NCI-H748 (cell line): Measurements from ENCODE around the gene SGK2.
A peak's percentile ranks its signal among the peaks of the same experiment; 100 is the strongest.

Experiments
- DNase-seq: peaks from one replicate; lab custom pipeline; 2025; ENCODE audit not compliant: unreplicated experiment; lab: John Stamatoyannopoulos, UW

The SGK2 gene

DNA sequence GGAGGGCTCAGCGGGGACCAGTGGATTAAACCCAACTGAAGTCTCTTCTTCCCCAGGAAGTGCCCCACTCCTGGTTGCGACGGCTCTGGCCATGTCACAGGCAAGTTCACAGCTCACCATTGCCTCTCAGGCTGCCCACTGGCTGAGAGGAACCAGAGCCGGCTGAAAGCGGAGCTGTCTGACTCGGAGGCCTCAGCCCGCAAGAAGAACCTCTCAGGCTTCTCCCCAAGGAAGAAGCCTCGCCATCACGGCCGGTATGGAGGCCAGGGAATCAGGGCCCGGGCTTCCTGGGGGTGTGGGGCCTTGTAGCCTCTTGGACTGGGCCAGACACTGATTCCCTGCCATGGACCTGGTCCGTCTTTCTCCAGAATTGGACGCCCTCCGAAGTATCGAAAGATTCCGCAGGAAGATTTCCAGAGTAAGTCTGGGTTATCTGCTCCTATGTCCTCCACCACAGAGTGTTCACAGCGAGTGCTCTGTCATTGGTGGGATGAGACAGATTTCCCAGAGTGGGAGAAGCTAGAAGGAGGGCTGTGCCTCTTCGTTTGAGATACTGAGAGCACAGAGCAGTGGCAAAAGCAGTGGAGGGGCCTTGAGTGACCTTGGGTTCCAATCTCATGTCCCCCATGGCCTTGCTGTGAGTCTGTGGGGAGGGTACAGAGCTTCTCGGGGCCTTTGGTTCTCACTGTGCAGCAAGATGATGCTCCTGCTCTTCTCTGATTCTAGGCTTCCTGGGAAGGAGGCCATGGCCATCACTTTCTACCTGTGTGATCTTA is 22.6 kb upstream of the SGK2 start:
- DNase-seq, result no peak

DNA sequence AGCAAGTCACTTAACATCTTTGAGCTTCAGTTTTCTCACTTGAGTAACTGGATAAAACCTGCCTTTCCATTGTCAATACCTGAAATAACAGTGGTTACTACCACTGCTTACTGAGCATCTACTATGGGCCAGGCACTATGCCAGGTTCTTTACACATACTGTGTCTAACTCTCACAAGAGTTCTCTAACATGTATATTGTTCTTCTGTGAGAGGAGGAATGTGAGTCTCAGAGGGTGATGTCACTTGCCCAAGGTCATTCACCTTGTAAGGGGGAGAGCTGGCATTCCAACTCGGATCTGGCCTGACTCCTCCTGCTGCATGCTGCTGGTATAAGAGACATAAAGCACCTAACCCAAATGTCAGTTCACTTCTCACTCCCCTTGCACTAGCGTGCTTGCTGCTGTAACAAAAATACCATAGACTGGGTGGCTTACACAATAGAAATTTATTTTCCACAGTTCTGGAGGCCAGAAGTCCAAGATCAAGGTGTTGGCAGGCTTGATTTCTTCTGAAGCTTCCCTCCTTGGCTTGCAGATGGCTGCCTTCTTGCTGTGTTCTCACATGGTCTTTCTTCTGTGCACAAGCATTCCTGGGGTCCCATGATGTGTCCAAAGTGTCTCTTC is 21.9 kb upstream of the SGK2 start:
- no peak for DNase-seq

DNA sequence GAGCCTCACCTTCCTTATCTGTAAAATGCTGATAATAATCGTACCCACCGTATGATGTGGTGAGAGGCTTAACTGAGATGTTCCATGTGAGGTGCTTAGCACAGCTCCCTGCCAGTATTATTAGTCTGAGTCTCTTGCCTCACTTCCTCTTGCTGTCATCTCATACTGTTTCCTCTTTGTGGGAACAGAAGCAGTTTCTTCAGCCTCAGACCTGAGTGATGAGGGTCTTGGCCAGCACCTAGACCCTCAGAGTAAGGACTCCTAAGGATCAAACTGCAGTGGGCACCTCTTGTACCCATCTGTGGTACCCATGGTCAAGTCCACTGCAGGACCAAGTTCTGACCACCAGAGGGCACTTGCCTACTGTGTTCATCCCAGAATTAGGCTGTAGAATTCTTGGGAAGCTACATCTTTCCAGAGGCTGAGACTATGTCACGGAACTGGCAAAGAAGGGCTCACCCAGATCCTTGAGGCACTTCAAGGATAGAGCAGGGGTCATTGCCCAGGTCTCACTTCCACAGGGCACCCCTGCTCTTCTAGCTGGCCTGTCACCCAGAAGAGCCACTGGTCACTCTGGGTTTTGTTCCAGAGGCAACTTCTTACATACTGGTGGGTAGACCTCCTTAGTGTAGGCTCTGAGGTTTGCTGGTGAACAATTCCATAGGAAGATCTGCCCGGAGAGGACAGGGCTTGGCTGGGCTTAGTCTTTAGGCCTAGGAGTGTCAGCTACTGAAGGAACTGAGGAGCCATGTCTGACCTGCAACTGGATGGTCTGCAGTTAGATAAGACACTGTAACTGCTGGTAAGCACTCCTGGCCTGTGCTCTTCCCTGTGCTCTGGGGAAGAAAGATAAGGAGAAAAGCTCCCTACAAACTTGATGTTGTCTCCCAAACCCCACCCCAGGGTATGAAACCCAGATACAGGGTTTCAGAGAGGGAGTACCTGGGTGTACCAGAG is 20.6 kb upstream of the SGK2 start:
- peak; percentile 53 for DNase-seq

DNA sequence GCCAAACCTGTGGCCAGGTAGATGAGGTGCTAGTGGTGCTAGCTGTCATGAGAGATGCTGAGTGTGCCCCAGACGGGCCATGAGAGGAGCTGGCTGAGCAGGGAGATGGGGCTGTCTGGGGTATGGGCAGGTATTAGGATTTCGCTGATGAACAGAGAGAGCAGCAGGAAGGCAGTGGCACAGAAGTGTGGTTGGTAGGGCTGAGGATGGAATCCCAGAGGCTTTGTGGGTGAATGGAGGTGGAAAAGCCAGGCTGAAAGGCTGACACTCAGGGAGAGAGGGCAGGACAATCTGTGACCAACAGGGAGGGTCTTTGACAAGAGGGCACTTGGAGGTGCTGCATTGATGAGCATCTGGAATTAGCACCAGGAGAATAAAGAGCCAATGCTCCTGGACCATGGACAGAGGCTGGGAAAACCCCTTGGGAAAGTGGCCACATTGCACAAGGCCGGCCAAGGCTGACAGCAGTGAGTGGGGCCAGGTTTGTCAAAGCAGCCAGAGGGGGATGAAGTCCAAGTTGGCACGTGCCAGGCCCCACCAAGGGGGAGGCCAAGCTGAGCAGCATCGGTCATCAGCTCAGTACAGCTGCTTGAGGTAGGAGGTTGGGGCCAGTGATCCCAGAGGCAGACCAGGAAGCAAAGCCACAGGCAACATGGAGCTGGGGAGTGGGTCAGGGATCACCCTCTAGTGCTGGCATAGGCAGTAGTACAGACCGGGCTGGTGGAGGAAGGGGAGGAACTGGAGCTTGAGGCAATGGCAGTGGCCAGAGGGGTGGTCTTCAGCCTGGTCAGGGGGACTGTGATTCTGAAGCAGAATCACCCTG is 19.7 kb upstream of the SGK2 start:
- no peak for DNase-seq

DNA sequence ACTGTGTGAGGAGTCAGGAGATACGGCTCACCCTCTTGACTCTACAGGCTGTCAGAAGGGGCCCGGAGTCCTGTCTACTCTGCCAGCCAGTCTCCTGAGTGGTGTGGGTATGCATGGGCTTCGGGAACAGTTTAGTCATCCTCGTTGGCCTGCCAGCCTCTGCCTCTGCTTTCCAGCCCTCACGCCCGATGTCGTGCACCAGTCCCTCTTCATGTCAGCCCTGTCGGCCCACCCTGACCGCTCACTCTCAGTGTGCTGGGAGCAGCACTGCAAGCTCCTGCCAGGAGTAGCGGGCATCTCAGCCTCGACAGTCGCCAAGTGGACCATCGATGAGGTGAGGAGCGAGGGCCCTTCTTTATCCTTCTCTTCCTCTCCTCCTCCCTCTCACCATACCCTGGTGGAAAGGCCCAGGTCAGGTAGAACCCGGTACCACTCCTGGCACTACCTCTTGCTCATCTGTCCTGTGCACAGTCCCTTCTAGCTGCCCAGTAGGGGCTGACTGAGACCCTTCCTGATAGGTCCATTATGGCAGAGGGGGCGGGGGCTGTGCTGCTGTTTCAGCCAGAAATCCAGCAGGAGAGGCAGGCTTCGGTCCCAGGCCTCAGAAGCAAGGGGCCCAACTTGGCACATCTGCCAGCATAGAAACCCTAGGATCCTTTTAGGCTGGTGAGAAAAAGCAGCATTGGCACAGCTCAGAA is 18.7 kb upstream of the SGK2 start:
- no peak for DNase-seq

DNA sequence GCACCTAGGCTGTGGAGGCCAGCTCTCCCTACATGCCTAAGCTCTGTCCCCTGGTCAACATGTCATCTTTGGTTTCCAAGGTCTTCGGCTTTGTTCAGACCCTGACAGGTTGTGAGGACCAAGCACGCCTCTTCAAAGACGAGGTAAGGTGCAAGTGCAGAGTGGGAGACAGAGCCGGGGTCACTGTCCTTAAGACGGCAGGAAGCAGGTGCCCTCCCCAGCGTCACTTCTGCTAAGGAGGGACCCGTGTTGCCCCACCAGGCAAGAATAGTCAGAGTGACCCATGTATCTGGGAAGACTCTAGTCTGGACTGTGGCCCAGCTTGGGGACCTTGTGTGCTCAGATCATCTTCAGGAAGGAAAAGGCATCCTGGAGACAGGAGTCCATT is 18.2 kb upstream of the SGK2 start:
- DNase-seq, result no peak

DNA sequence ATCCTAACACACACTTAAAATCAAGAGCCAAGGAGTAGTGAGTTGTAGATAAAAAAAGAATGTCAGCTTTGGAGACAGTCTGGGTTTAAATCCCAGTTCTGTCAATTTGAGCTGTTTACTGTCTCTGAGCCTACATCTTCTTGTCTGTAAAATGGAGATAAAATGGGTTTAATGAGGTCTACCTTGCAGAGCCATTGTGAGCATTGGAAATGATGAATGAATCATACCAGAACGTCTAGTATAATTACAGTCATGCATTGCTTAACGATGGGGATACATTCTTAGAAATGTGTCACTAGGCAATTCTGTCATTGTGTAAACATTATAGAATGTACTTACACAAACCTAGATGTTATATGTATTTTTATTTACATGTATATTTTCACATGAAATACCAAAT is 17.6 kb upstream of the SGK2 start:
- DNase-seq, result no peak

DNA sequence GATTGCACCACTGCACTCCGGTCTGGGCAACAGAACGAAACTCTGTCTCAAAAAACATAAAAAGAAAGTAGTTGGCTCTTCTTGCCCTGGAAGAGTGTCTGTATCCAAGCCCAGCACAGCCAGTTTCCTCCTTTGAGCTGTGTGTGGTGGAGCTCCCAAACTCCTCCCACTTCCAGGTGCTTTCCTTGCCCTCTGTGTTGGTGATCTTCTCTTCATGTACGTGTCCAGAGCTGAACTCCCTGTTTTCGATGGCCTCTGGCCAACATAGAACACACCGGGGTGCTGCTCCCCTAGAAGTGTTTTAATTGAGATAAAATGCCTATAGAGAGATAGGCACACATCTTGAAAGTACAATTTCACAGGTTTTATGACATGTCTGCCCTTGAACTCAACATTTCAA is 16.7 kb upstream of the SGK2 start:
- DNase-seq, result no peak

DNA sequence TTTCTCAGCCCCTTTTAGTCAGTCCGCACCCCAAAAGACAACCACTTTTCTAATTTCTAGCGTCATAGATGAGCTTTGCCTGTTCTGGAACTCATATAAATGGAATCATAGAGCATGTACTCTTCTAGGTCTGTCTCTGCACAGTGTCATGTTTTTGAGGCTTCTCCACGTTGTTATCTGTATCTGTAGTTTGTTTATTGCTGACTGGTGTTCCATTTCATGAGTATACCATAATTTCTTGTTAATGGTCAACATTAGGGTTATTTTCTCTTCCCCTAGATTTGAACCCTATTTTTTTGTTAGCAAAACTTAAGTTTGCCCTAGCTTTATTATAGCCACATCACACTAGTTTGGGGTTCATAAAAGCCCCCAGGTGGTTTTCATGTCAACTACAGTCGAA is 16.2 kb upstream of the SGK2 start:
- no peak for DNase-seq

DNA sequence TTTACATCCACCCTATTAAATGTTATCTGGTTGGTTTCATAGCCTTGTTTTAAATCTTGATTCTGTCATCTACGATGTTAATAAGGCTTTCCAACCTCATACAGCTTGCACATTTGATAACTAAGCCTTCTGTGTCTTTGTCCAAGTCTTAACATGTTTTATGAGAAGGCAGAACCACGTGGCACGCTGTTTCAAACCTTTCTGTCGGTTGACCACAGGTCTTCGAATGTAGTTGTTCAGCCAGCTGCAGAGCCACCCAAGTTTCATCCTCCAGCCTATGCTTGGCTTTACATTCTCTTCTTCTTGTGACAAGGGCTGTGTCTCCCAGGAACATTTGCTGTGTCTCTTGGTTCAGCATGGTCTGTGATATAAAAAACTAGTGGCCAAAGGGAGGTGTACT is 15.7 kb upstream of the SGK2 start:
- no peak for DNase-seq

DNA sequence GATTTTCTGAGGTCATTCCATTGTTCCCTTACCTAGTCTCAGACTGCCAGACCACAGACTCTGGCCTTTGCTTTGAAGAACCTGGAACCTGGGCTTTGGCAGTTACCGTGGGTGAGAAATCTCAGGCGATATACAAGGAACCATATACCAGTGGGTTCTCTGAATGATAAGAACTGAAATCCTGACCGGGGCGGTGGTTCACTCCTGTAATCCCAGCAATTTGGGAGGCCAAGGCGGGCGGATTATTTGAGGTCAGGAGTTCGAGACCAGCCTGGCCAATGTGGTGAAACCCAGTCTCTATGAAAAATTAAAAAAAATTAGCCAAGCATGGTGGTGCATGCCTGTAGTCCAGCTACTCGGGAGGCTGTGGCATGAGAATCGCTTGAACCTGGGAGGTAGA is 14.3 kb upstream of the SGK2 start:
- no peak for DNase-seq

DNA sequence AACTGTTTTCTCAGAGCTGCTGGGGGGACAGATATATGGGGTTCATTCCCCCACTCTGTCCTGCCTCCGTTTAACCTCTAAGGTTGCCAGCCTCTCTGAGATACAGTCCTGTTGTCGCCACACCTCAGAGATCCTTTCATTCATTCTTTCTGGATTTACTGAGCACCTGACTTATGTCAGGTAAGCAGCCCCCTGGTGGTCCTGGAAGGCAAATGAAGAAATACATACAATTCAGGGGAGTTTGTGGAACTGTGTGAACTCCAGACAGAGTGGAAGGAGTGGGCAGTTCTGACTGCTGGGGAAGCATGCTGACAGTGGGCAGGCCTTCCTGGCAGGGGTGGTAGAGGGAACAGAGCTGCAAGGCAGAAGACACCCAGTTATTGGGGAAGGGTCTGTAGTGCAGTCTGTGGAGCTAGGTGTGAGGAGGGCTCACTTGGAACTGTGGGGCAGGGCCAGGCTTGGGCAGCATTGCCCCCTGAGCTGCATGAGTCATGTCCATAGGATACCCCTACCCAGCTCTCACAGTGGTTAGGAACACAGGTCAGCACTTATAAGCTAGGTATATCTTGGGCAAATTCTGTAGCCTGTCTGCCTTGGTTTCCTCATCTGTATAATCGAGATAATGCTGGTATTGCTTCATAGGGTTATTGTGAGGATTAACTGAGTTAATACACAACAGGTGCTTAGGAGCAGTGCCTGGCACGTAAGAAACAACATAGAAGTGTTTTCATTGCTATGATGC is 12.8 kb upstream of the SGK2 start:
- no peak for DNase-seq

DNA sequence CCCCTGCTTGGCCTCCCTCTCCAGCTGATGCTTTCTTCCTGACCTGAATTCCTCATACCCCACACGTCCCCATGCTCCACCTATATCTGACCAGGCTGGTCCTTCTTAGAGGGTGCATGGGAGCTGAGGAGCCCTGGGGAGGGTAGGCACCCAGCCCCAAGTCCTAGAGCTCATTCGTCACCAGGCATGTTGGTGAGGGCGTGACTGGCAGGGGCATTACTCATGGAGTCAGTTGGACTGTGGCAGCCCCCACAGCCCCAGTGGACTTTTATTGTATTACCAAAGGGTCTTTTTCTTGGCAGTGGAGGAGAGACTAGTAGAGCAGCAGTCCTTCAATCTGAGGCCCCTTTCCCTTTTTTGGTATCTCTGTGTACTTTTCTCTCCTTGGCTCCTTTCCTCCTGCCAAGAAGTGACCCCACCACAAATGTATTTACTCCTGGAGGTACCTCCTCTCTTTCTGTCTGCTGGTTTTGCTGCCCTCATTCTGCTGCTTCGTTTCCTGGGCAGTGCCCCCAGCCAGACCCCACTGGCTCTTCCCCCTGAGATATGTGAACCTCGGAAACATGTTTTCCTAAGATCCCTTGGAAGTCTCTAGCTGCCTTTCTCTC is 10.4 kb upstream of the SGK2 start:
- DNase-seq, result no peak

DNA sequence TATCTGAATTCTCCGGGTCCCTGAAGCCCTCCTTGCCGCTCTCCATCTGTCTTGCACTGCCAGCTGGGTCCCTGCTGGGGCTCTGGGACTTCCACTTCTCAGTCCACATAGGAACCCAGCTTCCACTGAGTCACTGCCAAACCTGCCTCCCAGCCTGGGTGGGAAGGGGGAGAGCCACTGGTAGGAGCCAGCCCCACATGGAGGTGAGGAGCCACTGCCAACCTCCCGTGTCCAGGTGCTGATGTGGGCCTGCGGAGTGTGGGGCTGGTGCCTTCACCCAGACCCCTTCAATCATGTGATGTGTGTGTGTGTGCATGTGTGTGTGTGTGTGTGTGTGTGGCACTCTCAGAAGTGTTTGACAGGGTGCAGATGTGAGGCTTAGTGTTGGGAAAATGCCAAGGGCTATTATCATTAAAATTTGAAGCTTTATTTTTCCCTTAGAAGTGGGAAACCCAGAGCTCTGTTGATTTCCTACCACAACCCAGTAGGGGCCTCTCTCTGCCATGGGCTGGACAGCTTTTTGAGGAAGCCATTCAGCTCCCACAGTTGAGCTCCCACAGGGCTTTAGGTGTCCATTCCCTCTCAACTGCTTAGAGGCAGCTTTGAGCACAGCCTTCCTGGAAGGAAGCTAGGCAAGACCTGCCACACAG is 9.3 kb upstream of the SGK2 start:
- DNase-seq, result no peak

DNA sequence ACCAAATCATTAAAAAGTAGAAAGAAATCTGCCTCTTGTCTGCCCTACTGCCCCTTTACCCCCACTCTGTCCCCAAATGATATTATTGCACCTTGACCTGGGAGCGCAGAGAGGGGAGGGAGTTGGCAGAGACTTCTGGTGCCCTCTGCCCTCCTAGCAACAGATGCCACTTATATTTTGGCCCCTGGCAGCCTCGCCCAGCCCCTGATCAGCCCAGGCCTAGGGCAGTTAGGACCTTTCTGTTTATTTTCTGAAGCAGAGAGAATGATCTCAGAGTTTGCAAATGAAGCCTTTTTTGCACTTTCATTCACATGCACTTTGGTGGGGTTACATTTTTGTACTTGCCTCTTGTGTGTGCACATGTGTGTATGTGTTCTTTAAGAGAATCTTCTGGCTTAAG is 8.4 kb upstream of the SGK2 start:
- DNase-seq, result no peak

DNA sequence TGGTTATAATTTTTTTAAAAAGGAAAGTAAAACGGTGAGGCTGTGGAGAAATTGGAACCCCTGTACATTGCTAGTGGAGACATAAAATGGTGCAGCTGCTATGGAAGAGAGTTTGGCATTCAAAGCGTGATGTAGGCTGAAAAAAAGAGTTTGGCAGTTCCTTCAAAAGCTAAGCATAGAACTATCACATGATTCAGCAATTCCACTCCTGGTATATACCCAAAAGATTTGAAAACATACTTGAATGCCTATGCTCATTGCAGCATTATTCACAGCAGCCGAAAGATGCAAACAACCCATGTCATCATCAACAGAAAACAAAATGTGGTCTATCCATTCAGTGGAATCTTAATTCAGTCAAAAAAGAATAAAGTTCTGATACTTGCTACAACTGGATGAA is 4.5 kb upstream of the SGK2 start:
- DNase-seq, result no peak

DNA sequence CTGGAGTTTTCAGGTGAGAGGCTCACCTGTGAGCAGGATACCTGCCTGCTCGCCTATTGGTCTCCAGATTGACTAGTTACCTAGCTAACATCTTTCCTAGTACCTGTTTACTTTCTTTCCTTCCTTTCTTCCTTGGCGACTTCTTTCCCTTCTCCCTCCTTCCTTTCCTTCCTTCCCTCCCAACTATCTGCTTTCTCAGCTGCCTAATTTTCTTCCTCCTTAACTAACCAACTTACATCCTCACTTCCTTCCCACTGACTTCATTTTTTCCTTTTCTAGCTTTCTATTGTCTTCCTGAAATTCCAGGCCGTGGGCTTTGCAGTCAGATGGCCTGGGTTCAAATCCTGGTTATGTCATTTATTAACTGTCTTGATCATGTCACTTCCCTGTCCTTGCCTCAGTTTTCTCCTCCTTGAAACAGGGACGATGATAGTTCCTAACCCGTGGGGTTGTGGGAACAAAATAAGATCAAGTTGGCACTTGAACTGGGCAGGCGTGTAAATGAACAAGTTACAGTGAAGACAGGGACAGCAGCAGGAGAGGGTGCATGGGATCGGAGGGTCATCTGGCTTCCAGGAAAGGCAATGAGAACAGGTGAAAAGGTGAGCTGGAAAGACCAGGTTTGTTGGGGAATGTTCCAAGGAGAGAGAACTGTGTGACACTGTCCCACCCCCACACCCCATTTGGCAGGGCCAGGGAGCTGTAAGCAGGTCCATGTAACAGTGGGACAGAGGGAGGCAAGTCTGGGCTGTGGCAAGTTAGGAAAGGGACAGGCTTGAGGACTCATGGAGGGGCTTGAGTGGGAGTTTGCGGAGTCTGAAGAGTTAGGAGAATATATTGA is 540 bp downstream of the SGK2 start:
- DNase-seq, result no peak

DNA sequence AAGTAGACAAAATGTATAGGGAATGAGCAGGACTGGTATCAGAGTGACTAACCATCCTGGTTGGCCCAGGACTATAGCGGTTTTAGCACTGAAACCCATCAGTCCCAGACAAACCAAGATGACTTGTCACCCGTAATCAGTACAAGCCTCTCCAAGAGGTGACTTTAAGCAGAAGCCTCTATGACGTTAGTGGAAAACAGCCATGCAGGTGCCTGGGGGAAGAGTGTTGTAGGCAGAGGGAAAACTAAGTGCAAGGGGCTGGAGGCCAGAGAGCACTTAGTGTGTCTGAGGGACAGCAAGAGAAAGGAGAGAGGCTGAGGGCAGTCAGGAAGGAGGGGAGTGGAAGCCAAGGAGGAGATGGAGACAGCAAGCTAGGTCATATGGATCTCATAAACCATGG is 2.1 kb downstream of the SGK2 start:
- DNase-seq, result no peak
